Measurements from ENCODE around the gene MLLT1. TPM values are rescaled to one million over a fixed set of nuclear protein-coding genes. Genes with fewer than 3 reads are reported as not detected.
A peak's percentile ranks its signal among the peaks of the same experiment; 100 is the strongest.

The MLLT1 gene
- total and polyA plus RNA-seq, 12 donors = 21.4 to 48.3 (median 31.7) TPM

DNA sequence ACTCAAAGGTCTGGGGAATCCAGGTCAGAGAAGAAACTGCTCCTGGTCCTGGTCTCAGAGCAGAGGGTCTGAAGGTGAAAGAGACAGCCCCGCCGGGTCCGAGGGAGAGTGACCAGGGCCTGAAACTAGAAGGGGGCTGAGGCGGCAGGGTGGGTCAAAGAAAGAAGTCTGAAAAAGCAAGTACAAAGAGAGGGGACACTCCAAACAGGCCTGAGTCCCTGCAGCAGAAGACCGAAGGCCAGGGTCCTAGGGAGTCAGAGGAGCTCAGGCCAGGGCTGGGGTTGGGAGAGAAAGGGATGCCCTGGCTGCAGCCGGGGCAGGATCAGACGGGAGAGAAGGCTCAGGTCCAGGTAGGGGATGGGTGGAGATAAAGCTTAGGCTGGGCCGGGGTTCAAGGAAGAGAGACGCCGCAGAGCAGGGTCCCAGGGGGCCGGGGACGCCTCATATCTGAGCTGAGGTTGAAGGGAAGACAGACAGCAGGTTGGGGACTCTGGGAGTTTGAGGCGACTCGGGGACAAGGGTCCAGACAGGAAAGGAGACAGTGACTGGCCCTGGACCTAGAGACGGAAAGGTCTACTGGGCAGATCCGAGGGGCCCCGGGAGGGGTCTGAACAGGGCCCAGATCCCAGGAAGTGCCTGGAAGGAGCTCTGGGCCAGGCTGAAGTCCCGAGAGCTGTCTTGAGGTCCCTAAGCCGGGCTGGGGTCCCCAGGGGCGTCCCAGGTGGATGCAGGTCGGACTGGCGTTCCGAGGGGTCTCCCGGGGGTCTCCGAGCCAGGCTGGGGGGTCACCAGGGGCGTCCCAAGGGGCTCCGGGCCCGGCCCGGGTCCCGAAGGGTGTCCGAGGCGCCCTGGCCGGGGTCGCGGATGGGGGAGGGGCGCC, 795 bp downstream of the MLLT1 start:
- intact Hi-C loops (cut with DNase I) = loop anchor here in 4 of 10 donors (5.0 kb wide), 4 partner anchors 42 to 57 kb away; no protein-coding TSS in a partner anchor

DNA sequence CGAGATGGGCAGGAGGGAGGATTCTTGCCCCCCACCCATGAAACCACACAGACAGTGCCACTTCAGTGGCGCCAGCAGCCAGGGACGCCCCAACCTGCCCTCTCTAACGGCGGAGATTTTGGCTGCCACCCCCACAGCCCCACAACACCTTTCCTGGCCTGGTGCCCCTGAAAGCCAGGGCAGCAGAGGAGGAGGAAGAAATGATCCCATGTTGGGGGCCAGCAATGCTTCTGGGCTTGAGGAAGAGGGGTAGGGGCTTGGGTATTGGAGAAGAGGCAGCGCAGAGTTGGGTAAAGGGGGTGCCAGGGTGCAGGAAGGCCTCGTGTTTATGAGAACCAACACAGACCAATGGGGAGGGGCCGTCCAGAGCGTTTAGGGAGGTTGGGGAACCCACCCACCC, 1.7 kb downstream of the MLLT1 start:
- Histone ChIP-seq H3K9me3 (no peaks in the 10 kb centered on the region), H3K27me3 (no peaks in the 10 kb centered on the region), H3K4me3 (peak overlapping the region in 2 of 10 donors; percentile 94 to 98), H3K27ac (peak overlapping the region in 3 of 10 donors; percentile 5 to 95 (median 93)), H3K36me3 (peaks cover 0 to 12% (median 0%) of the 10 kb centered on the region in 9 donors), H3K4me1 (peaks cover 23 to 67% (median 59%) of the 10 kb centered on the region in 9 donors)
- DNase-seq (no peak), ATAC-seq (no peak)
- WGBS, 2 donors = 76 to 78% methylated on average over 9 of the region's 9 CpGs
- TF ChIP-seq, protein P1, sequence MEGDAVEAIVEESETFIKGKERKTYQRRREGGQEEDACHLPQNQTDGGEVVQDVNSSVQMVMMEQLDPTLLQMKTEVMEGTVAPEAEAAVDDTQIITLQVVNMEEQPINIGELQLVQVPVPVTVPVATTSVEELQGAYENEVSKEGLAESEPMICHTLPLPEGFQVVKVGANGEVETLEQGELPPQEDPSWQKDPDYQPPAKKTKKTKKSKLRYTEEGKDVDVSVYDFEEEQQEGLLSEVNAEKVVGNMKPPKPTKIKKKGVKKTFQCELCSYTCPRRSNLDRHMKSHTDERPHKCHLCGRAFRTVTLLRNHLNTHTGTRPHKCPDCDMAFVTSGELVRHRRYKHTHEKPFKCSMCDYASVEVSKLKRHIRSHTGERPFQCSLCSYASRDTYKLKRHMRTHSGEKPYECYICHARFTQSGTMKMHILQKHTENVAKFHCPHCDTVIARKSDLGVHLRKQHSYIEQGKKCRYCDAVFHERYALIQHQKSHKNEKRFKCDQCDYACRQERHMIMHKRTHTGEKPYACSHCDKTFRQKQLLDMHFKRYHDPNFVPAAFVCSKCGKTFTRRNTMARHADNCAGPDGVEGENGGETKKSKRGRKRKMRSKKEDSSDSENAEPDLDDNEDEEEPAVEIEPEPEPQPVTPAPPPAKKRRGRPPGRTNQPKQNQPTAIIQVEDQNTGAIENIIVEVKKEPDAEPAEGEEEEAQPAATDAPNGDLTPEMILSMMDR (IDR thresholded peaks at IDR 0.05) = no peak
- intact Hi-C loops (cut with DNase I) = loop anchor here in 4 of 10 donors (5.0 kb wide), 4 partner anchors 41 to 56 kb away; no protein-coding TSS in a partner anchor

More for the DNA sequence above, 795 bp downstream of the MLLT1 start:
- H3K4me3 ChIP-seq = peak overlapping the region; percentile 60 to 98 (median 85)
- 6 to 8% methylated on average over 28 to 36 of the region's 36 CpGs for WGBS, 2 donors
- peak overlapping the region; percentile 17 to 95 (median 77) for H3K27ac ChIP-seq
- no peaks in the 10 kb centered on the region for H3K9me3 ChIP-seq
- no peak for DNase-seq
- ATAC-seq = no peak
- peaks cover 18 to 58% (median 50%) of the 10 kb centered on the region in 9 donors for H3K4me1 ChIP-seq
- TF ChIP-seq, protein P1 (IDR thresholded peaks at IDR 0.05) = no peak
- H3K36me3 ChIP-seq = peaks cover 0 to 12% (median 0%) of the 10 kb centered on the region in 9 donors
- no peaks in the 10 kb centered on the region for H3K27me3 ChIP-seq

DNA sequence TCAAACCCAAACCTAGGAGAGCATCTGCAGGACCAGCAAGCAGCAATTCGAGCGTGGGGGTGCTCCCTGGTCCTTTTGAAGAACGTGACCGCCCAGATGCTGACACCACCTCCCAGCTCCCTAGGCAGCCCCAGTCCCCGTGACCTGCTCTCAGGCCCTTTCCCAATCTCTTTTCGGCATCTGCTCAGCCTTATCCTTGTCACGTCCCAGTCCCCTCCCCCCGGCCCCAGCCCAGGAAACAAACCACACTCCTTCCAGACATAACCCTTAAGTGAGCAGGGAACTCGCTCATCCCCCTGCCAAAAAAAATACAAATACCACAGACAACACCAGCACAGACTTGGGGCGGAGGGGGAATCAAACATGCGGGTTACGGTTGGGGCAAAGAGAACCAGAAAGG, 3.3 kb downstream of the MLLT1 start:
- Histone ChIP-seq H3K9me3 (no peaks in the 10 kb centered on the region), H3K36me3 (peaks cover 0 to 12% (median 0%) of the 10 kb centered on the region in 9 donors), H3K27ac (peak overlapping the region in 7 of 10 donors; percentile 14 to 95 (median 55)), H3K4me1 (peaks cover 34 to 83% (median 76%) of the 10 kb centered on the region in 9 donors), H3K27me3 (no peaks in the 10 kb centered on the region), H3K4me3 (peak overlapping the region in 1 of 10 donors; percentile 9)
- ATAC-seq = no peak
- TF ChIP-seq, protein P1 (IDR thresholded peaks at IDR 0.05) = no peak
- intact Hi-C loops (cut with DNase I) = loop anchor here in 4 of 10 donors (5.0 kb wide), 4 partner anchors 39 to 54 kb away; no protein-coding TSS in a partner anchor
- 60 to 66% methylated on average over 12 of the region's 12 CpGs for WGBS, 2 donors
- peak in 1 of 2 donors; percentile 70 for DNase-seq

DNA sequence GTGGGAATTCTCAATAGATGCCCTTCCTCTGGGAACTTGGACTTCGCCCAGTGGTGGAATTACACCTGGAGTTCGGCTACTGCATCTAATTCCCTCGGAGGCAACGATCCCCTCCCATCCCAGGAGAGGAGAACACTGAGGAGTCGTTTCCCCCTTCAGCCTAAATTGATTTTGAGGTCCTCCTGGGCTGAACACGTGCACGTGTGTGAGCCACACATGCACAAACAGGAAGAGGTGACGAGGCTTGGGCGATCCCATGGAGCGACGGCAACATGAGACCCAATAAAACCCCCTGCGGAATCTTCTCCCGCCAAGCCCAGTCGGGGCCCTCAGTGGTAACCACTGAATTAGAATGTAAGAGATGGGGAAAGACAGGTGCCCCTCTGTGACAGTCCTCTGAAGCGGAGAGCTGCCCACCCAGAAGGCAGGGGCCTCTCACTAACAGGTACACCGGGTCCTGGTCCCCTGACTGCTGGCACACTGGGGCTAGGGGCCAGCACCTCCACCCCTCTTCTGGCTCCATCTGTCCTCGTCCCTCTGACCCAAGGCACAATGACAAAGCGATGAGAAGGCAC, 4.5 kb downstream of the MLLT1 start:
- WGBS, 2 donors = 84 to 85% methylated on average over 18 of the region's 18 CpGs
- no peaks in the 10 kb centered on the region for H3K9me3 ChIP-seq
- peak overlapping the region in 9 of 10 donors; percentile 82 to 95 (median 89) for H3K27ac ChIP-seq
- TF ChIP-seq, protein P1 (IDR thresholded peaks at IDR 0.05) = no peak
- no peaks in the 10 kb centered on the region for H3K27me3 ChIP-seq
- peaks cover 42 to 92% (median 87%) of the 10 kb centered on the region in 9 donors for H3K4me1 ChIP-seq
- intact Hi-C loops (cut with DNase I) = loop anchor here in 4 of 10 donors (5.0 kb wide), 4 partner anchors 38 to 53 kb away; no protein-coding TSS in a partner anchor
- ATAC-seq = no peak
- DNase-seq = no peak
- peaks cover 0 to 16% (median 2%) of the 10 kb centered on the region in 9 donors for H3K36me3 ChIP-seq
- H3K4me3 ChIP-seq = peak overlapping the region in 1 of 10 donors; percentile 30
